Measurements from ENCODE around the gene GUCY1A1. TPM values are rescaled to one million over a fixed set of nuclear protein-coding genes. Genes with fewer than 3 reads are reported as not detected.

GUCY1A1 gene
- polyA plus RNA-seq, 1 experiment = 1.9 TPM

- H3K4me3 ChIP-seq (ENCODE audit: low read depth, low read length) = no peak overlapping the region
- no peak for TF ChIP-seq CTCF (IDR thresholded peaks at IDR 0.05; ENCODE audit: low read depth, low read length)
- ChIA-PET CTCF (interaction anchor here (0.8 to 4.1 kb wide), 6 partner anchors 9 to 375 kb away, joined by 3 to 22 read pairs (median 4); partner anchors contain the start of gene CTSO), POLR2A (interaction anchor here (1.0 to 1.6 kb wide), 3 partner anchors 24 to 374 kb away, joined by 3 to 7 read pairs (median 4); no protein-coding TSS in a partner anchor)
- H3K27me3 ChIP-seq (ENCODE audit: control insufficient read depth, insufficient read depth, low read length) = no peaks in the 10 kb centered on the region
- H3K9me3 ChIP-seq (ENCODE audit: control insufficient read depth, insufficient read depth, low read length) = no peaks in the 10 kb centered on the region; the same call in 1 of the 2 replicates
- no peak for DNase-seq (ENCODE audit: low read depth, low spot score)
- no peak overlapping the region for H3K27ac ChIP-seq (ENCODE audit: low read depth, low read length)
Measured at GRCh38 chr4:155777971-155778735, 111.5 kb downstream of the GUCY1A1 start.

GRCh38 chr4:155780775-155781174 is 114.1 kb downstream of the GUCY1A1 start:
- TF ChIP-seq CTCF (IDR thresholded peaks at IDR 0.05; ENCODE audit: low read depth, low read length) = no peak
- no peak for DNase-seq (ENCODE audit: low read depth, low spot score)
- POLR2A ChIA-PET = interaction anchor here (1.0 kb wide), 1 partner anchor 22 kb away, joined by 3 read pairs; the partner anchor contains the start of gene GUCY1B1
- Histone ChIP-seq H3K27ac (ENCODE audit: low read depth, low read length) (no peak overlapping the region), H3K4me3 (ENCODE audit: low read depth, low read length) (no peak overlapping the region), H3K27me3 (ENCODE audit: control insufficient read depth, insufficient read depth, low read length) (no peaks in the 10 kb centered on the region), H3K9me3 (ENCODE audit: control insufficient read depth, insufficient read depth, low read length) (no peaks in the 10 kb centered on the region; the same call in 1 of the 2 replicates)
- CTCF ChIA-PET = interaction anchor here (1.2 to 4.1 kb wide), 4 partner anchors 30 to 377 kb away, joined by 3 to 22 read pairs (median 6); partner anchors contain the start of gene CTSO

GRCh38 chr4:155781249-155781831 is 114.7 kb downstream of the GUCY1A1 start:
- TF ChIP-seq CTCF (IDR thresholded peaks at IDR 0.05; ENCODE audit: low read depth, low read length) = no peak
- Histone ChIP-seq H3K9me3 (ENCODE audit: control insufficient read depth, insufficient read depth, low read length) (no peaks in the 10 kb centered on the region; the same call in 1 of the 2 replicates), H3K4me3 (ENCODE audit: low read depth, low read length) (no peak overlapping the region), H3K27ac (ENCODE audit: low read depth, low read length) (no peak overlapping the region), H3K27me3 (ENCODE audit: control insufficient read depth, insufficient read depth, low read length) (no peaks in the 10 kb centered on the region)
- DNase-seq (ENCODE audit: low read depth, low spot score) = no peak
- ChIA-PET POLR2A (interaction anchor here (1.0 kb wide), 1 partner anchor 23 kb away, joined by 3 read pairs; the partner anchor contains the start of gene GUCY1B1), CTCF (interaction anchor here (1.2 to 4.1 kb wide), 4 partner anchors 29 to 378 kb away, joined by 3 to 22 read pairs (median 6); partner anchors contain the start of gene CTSO)

Other genes starting within 250 kb of the GUCY1A1 start
- 18.7 and 25.0 TPM in 2 replicates for gene GUCY1B1, start 92.2 kb downstream of the GUCY1A1 start, polyA plus RNA-seq (2011; rRNA removed)
- not detected in 2 replicates for gene ASIC5, start 199.4 kb downstream of the GUCY1A1 start, polyA plus RNA-seq (2011; rRNA removed)
- gene TDO2, start 236.8 kb downstream of the GUCY1A1 start, polyA plus RNA-seq (2011; rRNA removed) = 0.55 and 0.84 TPM in 2 replicates